SK-N-SH treated with all-trans-retinoic acid at 6 μM for 48 hours (cell line): Measurements from ENCODE around the gene STRA8.

Source experiments
- ATAC-seq: fragments of 200-7000 bp; cut with Tn5 transposase; 3 replicates; pipeline ENCODE4 v1.9.1; 2020; ENCODE audit warnings: mild to moderate bottlenecking, moderate library complexity
- ARNTL ChIP-seq: fragments of 450-650 bp; formaldehyde crosslinking; IDR thresholded peaks from 2 replicates; pipeline ENCODE4 v1.5.0; 2020; ENCODE audit warnings: low read depth, mild to moderate bottlenecking, moderate library complexity, borderline replicate concordance
- BACH2 ChIP-seq: fragments of 250-450 bp; sonication (Bioruptor Pico); IDR thresholded peaks from 2 replicates; pipeline ENCODE4 v1.9.0; 2021; ENCODE audit warnings: mild to moderate bottlenecking, borderline replicate concordance
- ESRRG ChIP-seq: fragments of 250-450 bp; sonication (Bioruptor Pico); IDR thresholded peaks from 2 replicates; pipeline ENCODE4 v1.6.1; 2021; ENCODE audit warnings: mild to moderate bottlenecking
- GLIS3 ChIP-seq: fragments of 250-450 bp; sonication (Bioruptor Pico); IDR thresholded peaks from 2 replicates; pipeline ENCODE4 v1.5.0; 2020; ENCODE audit warnings: mild to moderate bottlenecking, moderate library complexity
- ISL1 ChIP-seq: fragments of 250-450 bp; sonication (Bioruptor Pico); IDR thresholded peaks from 2 replicates; pipeline ENCODE4 v2.1.2; 2022; ENCODE audit warnings: mild to moderate bottlenecking, moderate library complexity
- OSR1 ChIP-seq: fragments of 250-450 bp; sonication (Bioruptor Pico); IDR thresholded peaks from 2 replicates; pipeline ENCODE4 v1.8.0; 2022; ENCODE audit warnings: moderate library complexity, mild to moderate bottlenecking, inconsistent platforms
- PPARA ChIP-seq: fragments of 250-450 bp; sonication (Bioruptor Pico); IDR thresholded peaks from 2 replicates; pipeline ENCODE4 v1.5.0; 2020; ENCODE audit warnings: mild to moderate bottlenecking, borderline replicate concordance
- RARB ChIP-seq: fragments of 250-450 bp; sonication (Bioruptor Pico); IDR thresholded peaks from 2 replicates; pipeline ENCODE4 v1.8.0; 2021; ENCODE audit warnings: mild to moderate bottlenecking, moderate library complexity
- SNAI2 ChIP-seq: fragments of 250-450 bp; sonication (Bioruptor Pico); IDR thresholded peaks from 2 replicates; pipeline ENCODE4 v1.5.0; 2020; ENCODE audit warnings: mild to moderate bottlenecking, moderate library complexity
- TCF4 ChIP-seq: fragments of 250-450 bp; sonication (Bioruptor Pico); IDR thresholded peaks from 2 replicates; pipeline ENCODE4 v1.8.0; 2021; ENCODE audit warnings: mild to moderate bottlenecking, moderate library complexity, borderline replicate concordance
- TOX ChIP-seq: fragments of 250-450 bp; sonication (Bioruptor Pico); IDR thresholded peaks from 2 replicates; pipeline ENCODE4 v1.8.0; 2021; ENCODE audit warnings: mild to moderate bottlenecking, moderate library complexity, borderline replicate concordance
- TSHZ2 ChIP-seq: fragments of 250-450 bp; sonication (Bioruptor Pico); IDR thresholded peaks from 2 replicates; pipeline ENCODE4 v1.5.0; 2020; ENCODE audit warnings: mild to moderate bottlenecking, moderate library complexity
- ZC3H10 ChIP-seq: fragments of 250-450 bp; sonication (Bioruptor Pico); IDR thresholded peaks from 2 replicates; pipeline ENCODE4 v1.5.1; 2021; ENCODE audit warnings: mild to moderate bottlenecking, moderate library complexity
- ZFP3 ChIP-seq: fragments of 250-450 bp; sonication (Bioruptor Pico); IDR thresholded peaks from 2 replicates; pipeline ENCODE4 v1.5.0; 2020; ENCODE audit warnings: mild to moderate bottlenecking, moderate library complexity
- ZFP30 ChIP-seq: fragments of 450-650 bp; formaldehyde crosslinking; IDR thresholded peaks from 2 replicates; pipeline ENCODE4 v1.5.0; 2022; ENCODE audit warnings: mild to moderate bottlenecking, moderate library complexity
- ZNF565 ChIP-seq: fragments of 450-650 bp; formaldehyde crosslinking; conservative IDR thresholded peaks from 2 replicates; pipeline ENCODE4 v1.5.0; 2020; ENCODE audit warnings: low read depth, mild to moderate bottlenecking, moderate library complexity
- ZNF70 ChIP-seq: fragments of 450-650 bp; formaldehyde crosslinking; IDR thresholded peaks from 2 replicates; pipeline ENCODE4 v1.5.0; 2020; ENCODE audit warnings: mild to moderate bottlenecking, moderate library complexity
- TF ChIP-seq, protein P1 (sequence below): fragments of 250-450 bp; sonication (Bioruptor Pico); IDR thresholded peaks from 2 replicates; pipeline ENCODE4 v1.8.0; 2021; ENCODE audit warnings: low read depth, mild to moderate bottlenecking, moderate library complexity, borderline replicate concordance
- TF ChIP-seq, protein P2 (sequence below): fragments of 250-450 bp; sonication (Bioruptor Pico); IDR thresholded peaks from 2 replicates; pipeline ENCODE4 v1.5.1; 2020; ENCODE audit warnings: low read depth, mild to moderate bottlenecking, moderate library complexity
- TF ChIP-seq, protein P3 (sequence below): fragments of 250-450 bp; sonication (Bioruptor Pico); IDR thresholded peaks from 2 replicates; pipeline ENCODE4 v1.5.1; 2021; ENCODE audit warnings: mild to moderate bottlenecking, moderate library complexity

STRA8 gene

DNA sequence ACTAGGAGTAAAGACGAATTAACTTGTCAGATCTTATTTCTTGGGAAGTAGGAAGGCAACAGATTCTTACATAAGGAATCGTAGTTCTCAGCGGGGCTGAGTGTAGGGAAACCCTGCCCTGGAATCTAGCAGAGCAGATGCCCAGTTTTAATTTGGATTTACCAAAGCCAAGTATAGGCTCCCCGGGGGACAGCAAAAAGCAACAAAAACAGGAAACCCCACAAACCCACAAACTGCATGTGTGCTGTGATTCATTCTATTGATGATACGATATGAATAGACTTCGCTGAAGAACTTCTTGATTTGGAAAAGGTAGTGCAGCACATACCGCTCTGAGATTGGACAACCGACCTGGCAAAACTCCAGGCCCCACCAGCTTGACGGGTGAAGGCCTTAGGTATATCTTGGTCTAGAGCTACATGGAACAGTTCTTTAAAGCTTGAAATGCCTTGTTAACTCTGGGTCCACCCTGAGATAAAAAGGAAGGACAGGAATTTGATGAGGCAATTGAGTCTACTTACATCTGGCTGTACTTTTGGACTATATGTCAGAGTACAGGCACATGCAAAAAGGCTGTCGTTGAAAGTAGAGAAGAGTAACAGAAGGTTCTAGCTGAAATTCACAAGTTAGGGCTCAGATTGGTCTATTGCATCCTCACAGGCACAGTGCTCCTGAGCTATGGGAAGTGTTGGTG lies 49.1 kb downstream of the STRA8 start (continued):
- TF ChIP-seq TSHZ2 (CRISPR knock-in tag) (no peak), ESRRG (no peak)

DNA sequence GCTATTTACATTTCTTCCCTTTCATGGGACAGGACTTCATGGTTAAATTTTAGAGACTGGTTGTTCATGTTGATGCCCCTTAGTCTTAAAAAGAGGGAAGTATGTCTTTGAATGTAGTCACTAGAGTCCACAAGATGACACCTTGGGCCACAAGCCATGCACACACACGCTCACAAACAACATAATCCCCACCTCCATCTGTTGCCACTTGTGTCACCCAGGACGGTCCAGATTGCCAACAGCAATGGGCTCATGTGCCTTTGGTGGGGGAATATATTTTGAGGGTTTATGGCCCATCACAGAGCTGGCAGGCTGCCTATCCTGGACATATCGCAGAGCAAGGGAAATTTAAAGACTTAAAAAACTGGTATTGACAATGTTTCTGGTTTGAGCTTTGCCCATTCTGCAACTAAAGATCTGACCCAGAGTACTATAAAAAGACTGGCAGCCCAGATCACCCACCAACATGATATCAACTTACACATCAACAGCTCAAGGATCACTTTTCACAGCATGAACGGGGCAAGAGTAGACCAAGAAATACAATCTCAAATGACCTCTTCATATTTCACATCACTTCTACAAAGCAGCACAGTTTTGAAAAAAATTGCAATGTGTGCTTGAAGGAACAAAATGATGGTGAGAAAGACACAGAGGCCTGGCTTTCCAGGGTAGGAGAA lies 50.5 kb downstream of the STRA8 start:
- TF ChIP-seq ARNTL (no peak), GLIS3 (CRISPR knock-in tag) (no peak), TCF4 (CRISPR knock-in tag) (no peak), TSHZ2 (CRISPR knock-in tag) (no peak), BACH2 (no peak)
- TF ChIP-seq, protein P1, sequence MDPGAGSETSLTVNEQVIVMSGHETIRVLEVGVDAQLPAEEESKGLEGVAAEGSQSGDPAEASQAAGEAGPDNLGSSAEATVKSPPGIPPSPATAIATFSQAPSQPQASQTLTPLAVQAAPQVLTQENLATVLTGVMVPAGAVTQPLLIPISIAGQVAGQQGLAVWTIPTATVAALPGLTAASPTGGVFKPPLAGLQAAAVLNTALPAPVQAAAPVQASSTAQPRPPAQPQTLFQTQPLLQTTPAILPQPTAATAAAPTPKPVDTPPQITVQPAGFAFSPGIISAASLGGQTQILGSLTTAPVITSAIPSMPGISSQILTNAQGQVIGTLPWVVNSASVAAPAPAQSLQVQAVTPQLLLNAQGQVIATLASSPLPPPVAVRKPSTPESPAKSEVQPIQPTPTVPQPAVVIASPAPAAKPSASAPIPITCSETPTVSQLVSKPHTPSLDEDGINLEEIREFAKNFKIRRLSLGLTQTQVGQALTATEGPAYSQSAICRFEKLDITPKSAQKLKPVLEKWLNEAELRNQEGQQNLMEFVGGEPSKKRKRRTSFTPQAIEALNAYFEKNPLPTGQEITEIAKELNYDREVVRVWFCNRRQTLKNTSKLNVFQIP, result no peak
- TF ChIP-seq, protein P2, sequence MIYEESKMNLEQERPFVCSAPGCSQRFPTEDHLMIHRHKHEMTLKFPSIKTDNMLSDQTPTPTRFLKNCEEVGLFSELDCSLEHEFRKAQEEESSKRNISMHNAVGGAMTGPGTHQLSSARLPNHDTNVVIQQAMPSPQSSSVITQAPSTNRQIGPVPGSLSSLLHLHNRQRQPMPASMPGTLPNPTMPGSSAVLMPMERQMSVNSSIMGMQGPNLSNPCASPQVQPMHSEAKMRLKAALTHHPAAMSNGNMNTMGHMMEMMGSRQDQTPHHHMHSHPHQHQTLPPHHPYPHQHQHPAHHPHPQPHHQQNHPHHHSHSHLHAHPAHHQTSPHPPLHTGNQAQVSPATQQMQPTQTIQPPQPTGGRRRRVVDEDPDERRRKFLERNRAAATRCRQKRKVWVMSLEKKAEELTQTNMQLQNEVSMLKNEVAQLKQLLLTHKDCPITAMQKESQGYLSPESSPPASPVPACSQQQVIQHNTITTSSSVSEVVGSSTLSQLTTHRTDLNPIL (CRISPR knock-in tag), result no peak
- no peak for ATAC-seq

GRCh38 chr7:135285547-135286233 lies 52.1 kb downstream of the STRA8 start:
- no peak for ATAC-seq
- TF ChIP-seq ZFP3 (CRISPR knock-in tag), result no peak
- TF ChIP-seq, protein P1, result no peak
- TF ChIP-seq ZFP30 (CRISPR knock-in tag), result no peak
- TF ChIP-seq, protein P3, sequence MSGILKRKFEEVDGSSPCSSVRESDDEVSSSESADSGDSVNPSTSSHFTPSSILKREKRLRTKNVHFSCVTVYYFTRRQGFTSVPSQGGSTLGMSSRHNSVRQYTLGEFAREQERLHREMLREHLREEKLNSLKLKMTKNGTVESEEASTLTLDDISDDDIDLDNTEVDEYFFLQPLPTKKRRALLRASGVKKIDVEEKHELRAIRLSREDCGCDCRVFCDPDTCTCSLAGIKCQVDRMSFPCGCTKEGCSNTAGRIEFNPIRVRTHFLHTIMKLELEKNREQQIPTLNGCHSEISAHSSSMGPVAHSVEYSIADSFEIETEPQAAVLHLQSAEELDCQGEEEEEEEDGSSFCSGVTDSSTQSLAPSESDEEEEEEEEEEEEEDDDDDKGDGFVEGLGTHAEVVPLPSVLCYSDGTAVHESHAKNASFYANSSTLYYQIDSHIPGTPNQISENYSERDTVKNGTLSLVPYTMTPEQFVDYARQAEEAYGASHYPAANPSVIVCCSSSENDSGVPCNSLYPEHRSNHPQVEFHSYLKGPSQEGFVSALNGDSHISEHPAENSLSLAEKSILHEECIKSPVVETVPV (CRISPR knock-in tag), result no peak
- TF ChIP-seq TSHZ2 (CRISPR knock-in tag), result no peak
- no peak for TF ChIP-seq TOX (CRISPR knock-in tag)
- no peak for TF ChIP-seq ISL1
- TF ChIP-seq ZNF565, result no peak
- TF ChIP-seq OSR1, result no peak
- TF ChIP-seq GLIS3 (CRISPR knock-in tag), result no peak
- TF ChIP-seq RARB (CRISPR knock-in tag), result no peak
- TF ChIP-seq SNAI2 (CRISPR knock-in tag), result no peak
- no peak for TF ChIP-seq ARNTL
- no peak for TF ChIP-seq ESRRG
- no peak for TF ChIP-seq ZNF70 (CRISPR knock-in tag)
- no peak for TF ChIP-seq ZC3H10 (CRISPR knock-in tag)
- no peak for TF ChIP-seq PPARA (CRISPR knock-in tag)
